ENCODE results near the gene GYPC. TPM values are rescaled to one million over a fixed set of nuclear protein-coding genes. Genes with fewer than 3 reads are reported as not detected.
"Not testable (repeated sequence)": the region's sequence is repeated elsewhere in the genome, so short reads cannot be mapped to it uniquely, and the experiment has no call there.

Gene GYPC
- total RNA-seq, 1 experiment from 2014 or later: 28.1 TPM

- POLR2A ChIA-PET: no interaction called here
- peaks cover 16% of the 10 kb centered on the region for H3K9me3 Mint-ChIP-seq
- CTCF ChIA-PET: no interaction called here
These were observed 10.7 kb upstream of the GYPC start for GRCh38 chr2:126645211-126645618.

GRCh38 chr2:126646026-126646425 lies 9.9 kb upstream of the GYPC start:
- TF ChIP-seq CBFB (CRISPR knock-in tag; IDR thresholded peaks at IDR 0.05; ENCODE audit: low read depth) (no peak), ZNF671 (CRISPR knock-in tag; IDR thresholded peaks at IDR 0.05) (no peak), ZNF138 (CRISPR knock-in tag; conservative IDR thresholded peaks at IDR 0.05) (no peak), ATF1 (CRISPR knock-in tag; IDR thresholded peaks at IDR 0.05) (no peak), STAT6 (CRISPR knock-in tag; conservative IDR thresholded peaks at IDR 0.05; ENCODE audit: low read depth) (no peak), TEAD4 (CRISPR knock-in tag; IDR thresholded peaks at IDR 0.05) (no peak)
- CTCF ChIA-PET: no interaction called here
- ATAC-seq: no peak

More at GRCh38 chr2:126645211-126645618, 10.7 kb upstream of the GYPC start:
- Mint-ChIP-seq H3K36me3 (no peaks in the 10 kb centered on the region), H3K4me1 (peaks cover 20% of the 10 kb centered on the region), H3K4me3 (no peak overlapping the region), H3K27me3 (ENCODE audit: low read depth) (no peaks in the 10 kb centered on the region; the same call in 1 of the 2 replicates), H3K27ac (no peak overlapping the region)
- no peak for DNase-seq (ENCODE audit: low spot score)
- ATAC-seq: no peak
- no peak for TF ChIP-seq HMGA2 (CRISPR knock-in tag; IDR thresholded peaks at IDR 0.05)
- TF ChIP-seq MAX (CRISPR knock-in tag; IDR thresholded peaks at IDR 0.05): no peak
- TF ChIP-seq ESRRA (CRISPR knock-in tag; IDR thresholded peaks at IDR 0.05; ENCODE audit: borderline replicate concordance): no peak
- no peak for TF ChIP-seq ETV6 (CRISPR knock-in tag; IDR thresholded peaks at IDR 0.05)
- TF ChIP-seq E2F1 (CRISPR knock-in tag; IDR thresholded peaks at IDR 0.05): no peak
- no peak for TF ChIP-seq JAZF1 (CRISPR knock-in tag; IDR thresholded peaks at IDR 0.05)
- no peak for TF ChIP-seq CBFB (CRISPR knock-in tag; IDR thresholded peaks at IDR 0.05; ENCODE audit: low read depth)
- TF ChIP-seq ERG (CRISPR knock-in tag; IDR thresholded peaks at IDR 0.05): no peak
- TF ChIP-seq NR2C2 (CRISPR knock-in tag; IDR thresholded peaks at IDR 0.05): no peak
- TF ChIP-seq CDX4 (CRISPR knock-in tag; IDR thresholded peaks at IDR 0.05; ENCODE audit: borderline replicate concordance): no peak
- no peak for TF ChIP-seq SMAD3 (CRISPR knock-in tag; IDR thresholded peaks at IDR 0.05; ENCODE audit: borderline replicate concordance)
- no peak for TF ChIP-seq ZNF317 (CRISPR knock-in tag; IDR thresholded peaks at IDR 0.05; ENCODE audit: borderline replicate concordance, low read depth)

GRCh38 chr2:126647714-126648344 lies 8.1 kb upstream of the GYPC start:
- CTCF ChIA-PET; H3K27ac Mint-ChIP-seq; DNase-seq (ENCODE audit: low spot score); POLR2A ChIA-PET; ATAC-seq; H3K4me3 Mint-ChIP-seq; H3K36me3 Mint-ChIP-seq; H3K27me3 Mint-ChIP-seq (ENCODE audit: low read depth): not testable (repeated sequence)
- Mint-ChIP-seq H3K9me3 (peaks cover 29% of the 10 kb centered on the region), H3K4me1 (peaks cover 20% of the 10 kb centered on the region)

More at GRCh38 chr2:126646026-126646425, 9.9 kb upstream of the GYPC start:
- no peak overlapping the region for H3K27ac Mint-ChIP-seq
- no peaks in the 10 kb centered on the region for H3K36me3 Mint-ChIP-seq
- H3K9me3 Mint-ChIP-seq: peaks cover 24% of the 10 kb centered on the region
- H3K4me3 Mint-ChIP-seq: no peak overlapping the region
- peaks cover 20% of the 10 kb centered on the region for H3K4me1 Mint-ChIP-seq
- POLR2A ChIA-PET: no interaction called here
- no peaks in the 10 kb centered on the region; the same call in 1 of the 2 replicates for H3K27me3 Mint-ChIP-seq (ENCODE audit: low read depth)
- DNase-seq (ENCODE audit: low spot score): no peak

- DNase-seq (ENCODE audit: low spot score); H3K4me3 Mint-ChIP-seq; CTCF ChIA-PET; H3K36me3 Mint-ChIP-seq; H3K27ac Mint-ChIP-seq; ATAC-seq; POLR2A ChIA-PET; H3K27me3 Mint-ChIP-seq (ENCODE audit: low read depth): not testable (repeated sequence)
- Mint-ChIP-seq H3K9me3 (peaks cover 29% of the 10 kb centered on the region), H3K4me1 (peaks cover 15% of the 10 kb centered on the region)
These were observed 7.6 kb upstream of the GYPC start for GRCh38 chr2:126648345-126648786.
